Measurements from ENCODE around the gene PRKCE. TPM values are rescaled to one million over a fixed set of nuclear protein-coding genes. Genes with fewer than 3 reads are reported as not detected.

PRKCE gene
- total RNA-seq, 1 experiment from 2014 or later = 17.7 TPM

DNA sequence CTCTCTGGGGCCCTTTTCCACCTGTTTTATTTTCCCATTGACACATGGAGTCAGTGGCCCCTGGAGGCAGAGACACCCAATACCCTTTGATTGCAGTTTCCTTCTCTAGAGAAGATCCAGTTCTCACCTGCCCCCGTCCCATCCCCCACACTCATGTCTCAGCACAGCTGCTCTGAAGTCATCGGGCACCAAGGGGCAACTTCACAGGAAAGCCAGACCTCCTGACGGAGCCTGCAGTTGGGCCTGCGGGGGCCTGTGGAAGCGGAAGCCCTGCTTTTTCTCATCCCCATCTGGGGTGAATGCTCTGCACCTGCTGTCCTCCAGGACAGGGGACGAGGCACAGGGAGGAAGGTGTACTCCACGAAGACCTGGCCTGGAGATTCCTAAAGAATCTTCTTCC lies 337.4 kb downstream of the PRKCE start:
- no TSS peak for BruUV-seq (replicated peaks)
- Mint-ChIP-seq H3K9me3 (ENCODE audit: low read depth, unreplicated experiment) (no peaks in the 10 kb centered on the region), H3K27ac (ENCODE audit: unreplicated experiment) (no peak overlapping the region), H3K36me3 (ENCODE audit: insufficient read depth, unreplicated experiment) (peaks cover 4% of the 10 kb centered on the region), H3K27me3 (ENCODE audit: unreplicated experiment) (no peaks in the 10 kb centered on the region), H3K4me1 (ENCODE audit: low read depth, unreplicated experiment) (peaks cover 24% of the 10 kb centered on the region), H3K4me3 (ENCODE audit: low read depth, unreplicated experiment) (no peak overlapping the region)
- CTCF ChIA-PET = no interaction called here
- TF ChIP-seq, protein P1, sequence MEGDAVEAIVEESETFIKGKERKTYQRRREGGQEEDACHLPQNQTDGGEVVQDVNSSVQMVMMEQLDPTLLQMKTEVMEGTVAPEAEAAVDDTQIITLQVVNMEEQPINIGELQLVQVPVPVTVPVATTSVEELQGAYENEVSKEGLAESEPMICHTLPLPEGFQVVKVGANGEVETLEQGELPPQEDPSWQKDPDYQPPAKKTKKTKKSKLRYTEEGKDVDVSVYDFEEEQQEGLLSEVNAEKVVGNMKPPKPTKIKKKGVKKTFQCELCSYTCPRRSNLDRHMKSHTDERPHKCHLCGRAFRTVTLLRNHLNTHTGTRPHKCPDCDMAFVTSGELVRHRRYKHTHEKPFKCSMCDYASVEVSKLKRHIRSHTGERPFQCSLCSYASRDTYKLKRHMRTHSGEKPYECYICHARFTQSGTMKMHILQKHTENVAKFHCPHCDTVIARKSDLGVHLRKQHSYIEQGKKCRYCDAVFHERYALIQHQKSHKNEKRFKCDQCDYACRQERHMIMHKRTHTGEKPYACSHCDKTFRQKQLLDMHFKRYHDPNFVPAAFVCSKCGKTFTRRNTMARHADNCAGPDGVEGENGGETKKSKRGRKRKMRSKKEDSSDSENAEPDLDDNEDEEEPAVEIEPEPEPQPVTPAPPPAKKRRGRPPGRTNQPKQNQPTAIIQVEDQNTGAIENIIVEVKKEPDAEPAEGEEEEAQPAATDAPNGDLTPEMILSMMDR (IDR thresholded peaks at IDR 0.05; ENCODE audit: unreplicated experiment) = no peak
- no peak for DNase-seq
- intact Hi-C loops (cut with micrococcal nuclease; ENCODE audit: unreplicated experiment) = no loop called here

GRCh38 chr2:45990131-45990530 lies 338.7 kb downstream of the PRKCE start:
- no TSS peak for BruUV-seq (replicated peaks)
- Mint-ChIP-seq H3K9me3 (ENCODE audit: low read depth, unreplicated experiment) (no peaks in the 10 kb centered on the region), H3K27me3 (ENCODE audit: unreplicated experiment) (no peaks in the 10 kb centered on the region), H3K27ac (ENCODE audit: unreplicated experiment) (no peak overlapping the region), H3K36me3 (ENCODE audit: insufficient read depth, unreplicated experiment) (peaks cover 4% of the 10 kb centered on the region), H3K4me1 (ENCODE audit: low read depth, unreplicated experiment) (peaks cover 25% of the 10 kb centered on the region), H3K4me3 (ENCODE audit: low read depth, unreplicated experiment) (no peak overlapping the region)
- DNase-seq = no peak
- TF ChIP-seq, protein P1 (IDR thresholded peaks at IDR 0.05; ENCODE audit: unreplicated experiment) = no peak
- intact Hi-C loops (cut with micrococcal nuclease; ENCODE audit: unreplicated experiment) = loop anchor here (5.0 kb wide), 1 partner anchor 377 kb away; no protein-coding TSS in a partner anchor
- CTCF ChIA-PET = interaction anchor here (0.7 to 1.0 kb wide), 2 partner anchors 12 to 84 kb away, joined by 3 read pairs; no protein-coding TSS in a partner anchor

DNA sequence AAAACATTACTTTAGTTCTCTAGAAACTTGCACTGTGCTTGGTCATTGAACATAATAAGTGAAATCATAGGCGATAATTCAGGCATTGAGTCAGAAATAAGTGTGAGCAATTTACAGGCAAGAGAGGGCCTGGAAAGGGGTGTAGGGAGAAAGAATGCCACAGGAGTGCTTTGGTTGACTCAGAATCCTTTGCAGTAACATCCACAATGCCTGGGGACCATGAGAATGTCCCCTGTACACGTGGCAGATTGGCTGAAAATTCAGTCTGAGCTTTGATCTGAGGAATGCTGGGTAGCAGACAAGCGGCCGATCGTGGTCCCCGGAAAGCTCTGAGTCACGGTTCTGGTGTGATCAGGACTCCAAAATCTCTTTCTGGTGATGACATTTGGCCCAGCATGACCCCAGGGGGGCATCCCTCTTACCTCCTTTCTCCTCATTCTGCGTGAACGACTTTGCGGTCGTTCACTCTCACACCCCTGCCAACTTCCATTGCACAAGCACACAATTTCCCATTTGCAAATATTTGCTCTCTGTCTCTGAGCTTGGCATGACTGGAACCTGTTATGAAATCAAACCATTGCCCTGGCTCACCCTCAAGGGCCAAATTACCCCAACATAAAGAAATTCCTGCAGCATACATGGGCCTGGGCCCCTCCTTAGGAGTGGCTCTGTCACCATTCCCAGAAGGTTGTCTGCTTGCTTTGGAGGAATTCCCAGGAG lies 340.7 kb downstream of the PRKCE start:
- Mint-ChIP-seq H3K36me3 (ENCODE audit: insufficient read depth, unreplicated experiment) (peaks cover 4% of the 10 kb centered on the region), H3K4me3 (ENCODE audit: low read depth, unreplicated experiment) (peak overlapping the region; percentile 37), H3K27ac (ENCODE audit: unreplicated experiment) (peak overlapping the region; percentile 19), H3K9me3 (ENCODE audit: low read depth, unreplicated experiment) (no peaks in the 10 kb centered on the region), H3K4me1 (ENCODE audit: low read depth, unreplicated experiment) (peaks cover 25% of the 10 kb centered on the region), H3K27me3 (ENCODE audit: unreplicated experiment) (no peaks in the 10 kb centered on the region)
- intact Hi-C loops (cut with micrococcal nuclease; ENCODE audit: unreplicated experiment) = loop anchor here (2.0 to 5.0 kb wide), 2 partner anchors 27 to 375 kb away; no protein-coding TSS in a partner anchor
- peak; percentile 39 for DNase-seq
- TF ChIP-seq, protein P1 (IDR thresholded peaks at IDR 0.05; ENCODE audit: unreplicated experiment) = no peak
- no TSS peak for BruUV-seq (replicated peaks)
- CTCF ChIA-PET = interaction anchor here (0.7 to 2.0 kb wide), 6 partner anchors 13 to 417 kb away, joined by 3 to 8 read pairs (median 5); no protein-coding TSS in a partner anchor

GRCh38 chr2:45992741-45993475 lies 341.4 kb downstream of the PRKCE start:
- no peak for DNase-seq
- BruUV-seq (replicated peaks) = no TSS peak
- Mint-ChIP-seq H3K27me3 (ENCODE audit: unreplicated experiment) (no peaks in the 10 kb centered on the region), H3K27ac (ENCODE audit: unreplicated experiment) (peak overlapping the region; percentile 19), H3K36me3 (ENCODE audit: insufficient read depth, unreplicated experiment) (peaks cover 4% of the 10 kb centered on the region), H3K9me3 (ENCODE audit: low read depth, unreplicated experiment) (no peaks in the 10 kb centered on the region), H3K4me1 (ENCODE audit: low read depth, unreplicated experiment) (peaks cover 25% of the 10 kb centered on the region), H3K4me3 (ENCODE audit: low read depth, unreplicated experiment) (peak overlapping the region; percentile 37)
- intact Hi-C loops (cut with micrococcal nuclease; ENCODE audit: unreplicated experiment) = loop anchor here (1.0 to 5.0 kb wide), 3 partner anchors 28 to 468 kb away; no protein-coding TSS in a partner anchor
- CTCF ChIA-PET = interaction anchor here (0.7 to 2.0 kb wide), 10 partner anchors 12 to 467 kb away, joined by 3 to 8 read pairs (median 4); no protein-coding TSS in a partner anchor
- TF ChIP-seq, protein P1 (IDR thresholded peaks at IDR 0.05; ENCODE audit: unreplicated experiment) = no peak

Measured in Calu3 (cell line).